ENCODE results near the gene FBXO44.

DNA sequence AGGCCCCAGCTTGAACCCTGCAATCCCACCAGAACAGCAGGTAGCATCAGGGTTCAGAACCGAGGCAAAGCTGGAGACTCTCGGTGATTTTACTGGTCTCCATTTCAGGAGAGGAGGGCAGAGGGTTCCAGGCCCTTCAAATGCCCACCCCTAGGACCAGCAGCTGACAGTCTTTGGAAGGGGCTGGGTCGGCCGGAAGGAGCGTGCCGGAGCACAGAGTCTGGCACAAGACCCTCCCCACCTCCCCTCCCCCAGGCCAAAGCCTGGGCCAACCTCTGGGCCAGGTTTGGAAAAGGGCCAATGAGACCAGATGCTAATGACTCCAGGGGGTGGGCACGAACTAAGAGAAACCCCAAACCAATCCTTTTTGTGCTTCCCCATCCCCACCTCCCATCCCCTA, 7.3 kb upstream of the FBXO44 start:
- no peak for TF ChIP-seq EP300 (IDR thresholded peaks at IDR 0.05)
- TF ChIP-seq CTCF (IDR thresholded peaks at IDR 0.05) = no peak
- TF ChIP-seq POLR2A (IDR thresholded peaks at IDR 0.05; ENCODE audit: low read depth) = no peak
- TF ChIP-seq POLR2AphosphoS5 (IDR thresholded peaks at IDR 0.05) = no peak
